Glomerular visceral epithelial cell (primary cell): ENCODE data around the gene SUPT6H.

Experiments
- DNase-seq: peaks from one replicate; pipeline ENCODE4 v3.0.0-alpha.2; 2016; ENCODE audit errors: extremely low spot score

The SUPT6H gene

DNA sequence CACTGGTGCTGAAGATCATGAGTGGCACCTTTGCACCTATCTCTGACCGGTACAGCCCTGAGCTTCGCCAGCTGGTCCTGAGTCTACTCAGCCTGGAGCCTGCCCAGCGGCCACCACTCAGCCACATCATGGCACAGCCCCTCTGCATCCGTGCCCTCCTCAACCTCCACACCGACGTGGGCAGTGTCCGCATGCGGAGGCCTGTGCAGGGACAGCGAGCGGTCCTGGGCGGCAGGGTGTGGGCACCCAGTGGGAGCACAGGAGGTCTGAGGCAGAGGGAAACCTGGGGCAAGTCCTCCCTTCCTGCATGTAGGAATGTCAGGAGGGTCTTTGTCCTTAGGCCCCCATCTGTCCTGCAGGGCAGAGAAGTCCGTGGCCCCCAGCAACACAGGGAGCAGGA, 75.3 kb downstream of the SUPT6H start:
- DNase-seq: no peak

DNA sequence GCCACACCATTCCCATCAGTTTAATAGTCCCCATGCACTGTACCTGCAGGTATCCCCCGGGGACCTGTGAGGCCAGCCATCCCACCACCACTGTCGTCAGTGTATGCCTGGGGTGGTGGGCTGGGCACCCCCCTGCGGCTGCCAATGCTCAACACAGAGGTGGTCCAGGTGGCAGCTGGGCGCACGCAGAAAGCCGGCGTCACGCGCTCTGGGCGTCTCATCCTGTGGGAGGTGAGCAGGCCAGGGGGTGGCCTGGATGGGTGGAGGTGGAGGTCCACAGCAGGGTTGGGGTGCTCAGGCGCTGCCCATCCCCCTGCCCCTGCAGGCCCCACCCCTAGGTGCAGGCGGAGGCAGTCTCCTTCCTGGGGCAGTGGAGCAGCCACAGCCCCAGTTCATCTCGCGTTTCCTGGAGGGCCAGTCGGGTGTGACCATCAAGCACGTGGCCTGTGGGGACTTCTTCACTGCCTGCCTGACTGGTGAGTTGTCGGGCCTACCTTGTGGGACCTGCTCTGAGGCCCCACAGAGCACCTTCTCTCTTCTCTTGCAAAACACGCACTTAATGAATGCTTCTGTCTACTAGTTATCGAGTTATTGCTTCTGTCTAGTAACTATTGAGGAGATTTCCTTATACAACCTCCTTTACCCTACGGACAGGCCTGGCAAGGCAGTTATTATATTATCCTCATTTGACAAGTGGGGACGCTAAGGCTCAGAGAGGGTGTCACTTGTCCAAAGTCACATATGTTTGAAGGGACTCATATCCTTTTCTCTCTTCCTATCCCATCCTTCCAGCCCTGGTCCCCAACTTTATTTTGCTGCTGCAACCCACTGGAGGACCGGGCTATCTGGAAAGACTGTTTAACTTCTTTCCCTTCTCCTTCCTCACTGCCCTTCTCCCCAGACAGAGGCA, 76.0 kb downstream of the SUPT6H start:
- DNase-seq: no peak

DNA sequence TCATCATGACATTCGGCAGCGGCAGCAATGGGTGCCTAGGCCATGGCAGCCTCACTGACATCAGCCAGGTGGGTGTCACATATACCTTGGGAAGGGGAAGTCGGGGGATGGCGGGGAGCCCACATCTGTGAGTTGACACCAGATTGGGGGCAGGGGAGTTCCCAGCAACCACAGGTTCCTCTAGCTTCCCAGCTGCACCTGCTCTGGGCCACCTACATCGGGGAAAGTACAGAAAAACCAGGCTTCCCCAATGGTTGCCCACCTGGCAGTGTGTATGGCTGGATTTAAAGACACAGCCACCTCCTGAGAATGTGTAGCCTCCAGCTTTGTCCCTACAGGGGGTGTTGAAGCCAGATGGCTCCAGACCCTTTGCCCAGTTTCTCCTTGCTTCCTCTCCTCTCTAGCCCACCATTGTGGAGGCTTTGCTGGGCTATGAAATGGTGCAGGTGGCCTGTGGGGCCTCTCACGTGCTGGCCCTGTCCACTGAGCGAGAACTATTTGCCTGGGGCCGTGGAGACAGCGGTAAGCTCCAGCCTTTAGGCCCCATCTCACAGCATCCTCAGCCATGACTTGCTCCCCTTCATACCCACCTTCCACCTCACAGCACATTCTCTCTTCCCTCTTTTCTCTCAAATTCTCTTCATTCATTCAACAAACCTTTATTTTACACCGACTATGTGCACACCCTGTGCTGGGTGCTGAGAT, 76.8 kb downstream of the SUPT6H start:
- no peak for DNase-seq

DNA sequence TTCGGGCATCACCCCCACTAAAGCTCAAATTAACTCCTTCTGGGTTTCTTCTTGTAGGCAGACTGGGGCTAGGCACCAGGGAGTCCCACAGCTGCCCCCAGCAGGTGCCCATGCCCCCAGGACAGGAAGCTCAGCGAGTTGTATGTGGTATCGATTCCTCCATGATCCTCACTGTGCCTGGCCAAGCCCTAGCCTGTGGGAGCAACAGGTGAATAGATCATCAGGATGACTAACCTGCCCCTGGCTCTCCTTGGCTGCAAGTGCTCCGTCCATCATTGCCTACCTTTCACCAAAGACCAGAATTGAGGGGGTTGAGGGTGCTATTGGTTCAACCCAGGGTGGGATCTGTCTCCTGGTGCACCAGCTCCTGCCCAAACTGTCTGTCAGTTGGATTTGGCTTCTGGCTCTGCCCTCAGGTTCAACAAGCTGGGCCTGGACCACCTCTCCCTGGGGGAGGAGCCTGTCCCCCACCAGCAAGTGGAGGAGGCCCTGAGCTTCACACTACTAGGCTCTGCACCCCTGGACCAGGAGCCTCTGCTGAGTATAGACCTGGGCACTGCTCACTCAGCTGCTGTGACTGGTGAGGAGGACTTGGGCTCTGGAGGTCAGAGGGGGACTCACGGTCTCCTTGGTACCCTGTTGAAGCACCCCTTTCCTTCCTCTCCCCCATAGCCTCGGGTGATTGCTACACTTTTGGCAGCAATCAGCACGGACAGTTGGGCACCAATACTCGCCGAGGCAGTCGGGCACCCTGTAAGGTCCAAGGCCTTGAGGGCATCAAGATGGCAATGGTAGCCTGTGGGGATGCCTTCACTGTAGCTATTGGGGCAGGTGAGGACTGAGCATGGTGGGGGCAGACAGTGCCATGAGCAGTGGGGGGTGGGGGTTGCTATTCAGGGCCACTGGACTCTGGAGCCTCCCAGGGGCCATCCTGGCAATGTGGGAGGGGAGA, 78.7 kb downstream of the SUPT6H start:
- DNase-seq: no peak

DNA sequence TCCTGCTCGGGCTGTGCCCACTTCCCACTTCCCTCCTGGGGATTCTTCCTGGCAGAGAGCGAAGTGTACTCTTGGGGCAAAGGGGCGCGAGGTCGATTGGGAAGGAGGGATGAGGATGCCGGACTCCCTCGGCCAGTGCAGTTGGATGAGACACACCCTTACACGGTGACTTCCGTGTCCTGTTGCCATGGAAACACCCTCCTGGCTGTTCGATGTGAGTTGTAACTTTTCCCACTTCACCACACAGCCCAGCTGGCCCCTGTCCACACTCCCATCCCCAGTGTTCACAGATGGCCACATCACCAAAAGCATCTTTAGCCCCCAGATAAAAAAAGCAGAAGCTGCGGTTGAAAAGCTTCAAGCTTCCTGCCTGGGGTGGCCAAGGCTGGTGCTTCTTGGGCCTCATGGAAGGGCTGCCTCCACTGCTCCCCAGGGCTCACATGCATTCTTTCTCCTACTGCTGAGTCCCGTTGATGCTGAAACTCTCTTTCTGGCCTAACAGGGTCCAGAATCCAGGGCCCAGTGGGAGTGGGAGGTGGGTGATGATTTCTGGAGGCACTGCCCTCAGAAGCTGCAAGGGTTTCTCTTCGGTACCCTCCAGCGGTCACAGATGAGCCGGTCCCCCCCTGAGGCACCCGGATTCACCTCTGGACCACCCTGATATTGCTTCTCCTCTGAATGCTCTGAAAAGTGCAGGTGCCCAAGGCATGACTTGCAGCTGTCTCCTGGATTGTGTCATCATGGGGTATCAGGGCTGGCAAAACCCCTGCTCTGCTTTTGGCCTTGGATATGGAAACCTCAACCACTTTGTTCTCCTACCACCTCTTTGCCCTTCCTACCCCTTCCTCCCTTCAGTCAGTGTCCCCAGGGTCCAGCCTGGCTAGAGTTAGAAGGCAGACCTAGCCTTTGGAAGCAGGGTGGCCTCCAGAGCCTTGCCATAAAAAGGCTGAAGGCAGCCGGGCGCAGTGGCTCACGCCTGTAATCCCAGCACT, 79.6 kb downstream of the SUPT6H start:
- DNase-seq: no peak

DNA sequence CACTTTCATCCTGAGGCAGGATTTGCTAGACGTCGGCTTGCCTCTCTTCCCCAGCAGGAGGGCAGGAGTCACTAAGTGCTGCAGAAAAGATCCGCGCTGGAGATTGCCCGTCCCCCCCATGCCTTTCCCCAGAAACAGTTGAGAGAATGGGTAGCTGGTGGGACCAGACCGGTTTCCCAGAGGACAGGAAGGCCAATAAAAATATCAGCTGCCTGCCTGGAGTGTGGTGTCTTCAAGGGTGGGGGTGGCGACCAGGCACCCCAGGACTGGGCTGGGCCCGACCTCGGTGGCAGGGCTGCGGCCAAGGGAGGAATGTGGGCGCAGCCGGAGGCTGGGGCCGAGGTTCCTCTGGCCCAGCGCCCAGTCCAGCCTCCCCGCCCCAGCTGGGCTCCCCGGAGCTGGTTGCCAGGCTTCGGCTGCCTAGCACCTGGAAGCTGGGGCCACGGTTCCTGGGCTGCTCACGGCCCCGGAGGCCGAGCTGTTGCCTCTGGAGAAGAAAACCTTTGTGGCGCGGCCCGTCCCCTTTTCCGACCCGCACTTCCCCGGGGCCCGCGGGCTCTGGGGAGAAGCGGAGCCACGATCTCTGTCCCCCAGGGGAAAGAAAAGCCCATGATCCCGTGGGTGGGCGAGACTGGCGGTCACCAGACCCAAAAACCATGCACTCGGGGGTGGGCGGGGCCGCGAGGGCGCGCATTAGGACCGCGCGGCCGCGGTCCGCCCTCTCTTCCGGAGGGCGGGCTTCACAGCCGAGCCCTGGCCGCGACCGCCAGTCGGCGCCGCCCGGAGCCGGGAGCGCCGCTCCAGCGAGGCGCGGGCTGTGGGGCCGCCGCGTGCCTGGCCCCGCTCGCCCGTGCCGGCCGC, 81.5 kb downstream of the SUPT6H start, which contains the start of gene TRAF4:
TSS of gene TRAF4 (plus strand) at position 769 of the 861 bp plus-strand sequence. CDS start 102 bp downstream, outside the sequence.
- DNase-seq: peak; percentile 93

DNA sequence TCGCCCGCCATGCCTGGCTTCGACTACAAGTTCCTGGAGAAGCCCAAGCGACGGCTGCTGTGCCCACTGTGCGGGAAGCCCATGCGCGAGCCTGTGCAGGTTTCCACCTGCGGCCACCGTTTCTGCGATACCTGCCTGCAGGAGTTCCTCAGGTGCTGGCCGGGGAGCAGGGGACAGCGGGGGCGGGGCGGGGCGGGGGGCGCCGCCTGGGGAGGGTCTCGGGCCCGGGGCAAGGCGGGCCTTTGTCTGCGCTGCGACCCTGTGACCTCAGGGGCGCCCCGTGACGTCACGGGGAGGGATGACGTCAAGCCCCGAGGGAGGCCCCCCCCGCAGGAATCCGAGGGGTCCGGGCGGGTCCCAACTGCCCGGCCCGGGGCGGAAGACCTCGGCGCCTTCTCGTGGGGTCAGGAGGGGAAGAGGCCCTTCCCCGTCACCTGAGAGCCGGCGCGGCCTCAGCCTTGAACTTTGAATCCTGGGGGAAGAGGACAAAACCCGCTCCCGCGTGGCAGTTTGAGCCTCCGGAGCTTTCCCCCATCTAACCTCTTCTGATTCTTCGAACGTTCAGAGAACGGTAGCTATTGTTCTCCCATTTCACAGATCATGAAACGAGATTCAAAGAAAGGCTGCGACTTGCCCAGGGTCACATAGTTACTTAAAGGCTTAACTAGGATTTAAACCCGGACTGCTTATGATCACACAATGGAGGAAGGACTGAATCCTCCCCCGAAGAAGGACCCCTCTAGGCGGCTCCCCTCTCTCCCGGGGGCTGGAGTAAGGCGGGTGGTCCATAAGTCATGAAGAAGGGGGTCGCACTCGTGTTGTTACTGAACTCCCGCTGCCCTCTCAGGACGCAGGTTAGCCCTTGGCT, 82.3 kb downstream of the SUPT6H start:
- peak; percentile 64 for DNase-seq

DNA sequence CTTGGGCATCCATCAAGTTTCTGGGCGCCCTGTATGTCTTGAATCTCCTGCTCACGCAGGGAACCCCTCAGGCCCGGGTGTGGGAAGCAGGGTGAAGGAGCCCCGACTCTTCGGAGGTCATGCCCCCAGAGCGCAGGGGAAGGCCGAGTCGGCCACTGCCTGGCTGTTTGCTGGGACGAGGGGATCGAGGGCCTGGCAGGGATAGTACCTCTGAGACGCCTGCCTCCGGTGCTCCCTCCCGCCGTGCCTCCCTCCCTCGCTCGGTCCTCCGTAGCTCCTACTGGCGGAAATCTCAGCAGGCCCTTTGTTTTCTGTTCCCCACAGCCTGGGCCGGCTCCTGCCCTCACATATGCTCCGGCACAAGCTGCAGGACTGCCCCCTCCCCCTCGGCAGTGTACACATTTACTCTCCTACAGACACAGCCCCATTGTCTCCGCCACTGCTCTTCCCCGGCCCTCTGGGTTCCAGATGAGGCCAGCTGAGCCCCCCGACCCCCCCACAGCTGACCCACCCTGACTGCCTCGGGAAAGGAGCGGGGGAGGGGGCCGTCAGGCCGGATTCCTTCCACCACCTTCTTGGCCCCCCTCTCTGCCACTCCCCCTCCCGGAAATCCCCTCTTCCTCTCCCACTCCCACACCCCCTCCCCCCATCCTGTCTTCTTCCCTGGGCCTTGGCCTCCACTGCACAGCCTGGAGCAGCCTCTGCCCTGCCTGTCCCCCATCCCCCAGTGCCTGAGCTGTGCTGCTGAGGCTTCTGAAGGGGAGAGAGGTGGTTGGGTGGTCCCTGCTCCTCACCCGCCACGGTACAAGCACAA, 83.2 kb downstream of the SUPT6H start:
- peak; percentile 51 for DNase-seq

DNA sequence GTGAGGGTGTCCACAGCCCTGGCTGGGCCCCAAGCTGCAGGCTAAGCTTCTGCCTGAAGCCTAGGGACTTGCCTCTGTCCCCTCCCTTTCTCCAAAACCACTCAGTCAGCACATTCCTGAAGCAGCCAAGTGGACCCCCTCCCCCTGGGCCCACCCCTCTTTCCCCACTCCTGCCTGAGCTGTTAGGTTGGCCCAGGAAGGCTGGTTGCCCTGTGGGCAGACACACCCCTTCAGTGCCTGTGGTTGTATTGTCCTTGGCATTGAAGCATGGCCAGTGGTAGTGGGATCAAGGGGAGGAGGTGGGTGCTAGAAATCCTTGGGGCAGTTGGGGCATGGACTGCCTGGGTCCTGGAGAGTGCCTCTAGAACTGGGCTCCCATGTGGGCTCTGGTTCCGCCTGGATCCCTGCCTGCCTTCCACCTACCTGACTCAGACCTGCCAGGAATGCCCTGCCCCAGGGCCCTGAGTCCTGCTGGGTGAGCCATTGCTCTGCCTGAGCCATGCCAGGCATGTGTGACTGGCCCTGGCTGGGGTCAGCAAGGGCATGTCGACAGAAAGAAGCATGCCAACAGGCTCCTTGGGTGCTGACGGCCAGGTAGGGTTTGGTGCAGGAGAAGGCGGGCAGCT, 83.9 kb downstream of the SUPT6H start:
- peak; percentile 60 for DNase-seq

DNA sequence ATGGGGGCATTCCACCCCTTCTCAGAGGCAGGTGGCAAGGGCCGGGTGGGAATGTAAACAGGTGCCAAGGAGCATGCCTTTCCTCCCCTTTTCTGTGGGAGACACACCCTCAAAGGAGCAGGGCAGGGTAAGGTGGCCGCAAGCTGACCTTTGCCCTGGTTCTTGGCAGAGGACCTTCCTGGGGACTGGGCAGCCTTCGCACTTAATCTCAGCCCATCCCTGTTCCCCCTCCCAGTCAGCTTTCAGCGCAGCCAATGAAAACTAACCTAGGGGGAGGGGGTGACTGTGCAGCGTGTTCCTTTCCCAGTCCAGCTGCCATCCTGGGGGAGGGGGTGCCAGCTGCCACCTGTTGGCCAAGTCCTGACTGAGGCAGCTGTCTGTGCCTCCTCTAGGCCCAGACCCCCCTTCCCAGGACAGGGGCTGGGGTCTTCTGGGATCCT, 84.6 kb downstream of the SUPT6H start:
- no peak for DNase-seq

DNA sequence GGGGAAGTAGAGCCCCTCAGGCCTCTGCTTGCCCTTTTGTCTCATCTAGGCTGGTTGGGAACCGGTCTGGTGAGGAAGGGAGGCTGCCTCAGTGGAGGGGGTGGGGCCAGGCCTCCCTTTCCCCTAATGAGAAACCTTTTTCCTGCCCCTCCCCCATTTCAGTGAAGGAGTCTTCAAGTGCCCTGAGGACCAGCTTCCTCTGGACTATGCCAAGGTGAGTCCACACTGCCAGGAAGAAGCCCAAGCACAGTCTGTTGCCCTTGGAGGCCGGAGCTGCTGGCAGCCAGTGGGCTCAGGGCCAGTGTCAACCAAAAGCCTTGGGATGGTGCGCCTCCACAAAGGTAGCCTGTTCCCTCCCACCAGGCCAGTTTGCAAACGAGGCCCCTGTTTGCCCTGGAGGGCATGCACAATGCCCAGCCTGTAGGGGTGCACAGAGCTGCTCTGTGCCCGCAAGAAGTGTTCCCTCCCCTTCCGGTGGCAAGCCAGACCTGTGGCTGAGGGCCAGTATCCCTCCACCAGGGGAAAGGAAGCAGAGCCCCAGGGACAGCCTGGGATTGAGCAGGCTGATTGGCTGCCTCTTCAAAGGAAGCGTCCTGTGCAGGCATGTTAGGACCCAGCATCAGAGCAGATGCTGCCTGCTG, 85.2 kb downstream of the SUPT6H start:
- DNase-seq: no peak

DNA sequence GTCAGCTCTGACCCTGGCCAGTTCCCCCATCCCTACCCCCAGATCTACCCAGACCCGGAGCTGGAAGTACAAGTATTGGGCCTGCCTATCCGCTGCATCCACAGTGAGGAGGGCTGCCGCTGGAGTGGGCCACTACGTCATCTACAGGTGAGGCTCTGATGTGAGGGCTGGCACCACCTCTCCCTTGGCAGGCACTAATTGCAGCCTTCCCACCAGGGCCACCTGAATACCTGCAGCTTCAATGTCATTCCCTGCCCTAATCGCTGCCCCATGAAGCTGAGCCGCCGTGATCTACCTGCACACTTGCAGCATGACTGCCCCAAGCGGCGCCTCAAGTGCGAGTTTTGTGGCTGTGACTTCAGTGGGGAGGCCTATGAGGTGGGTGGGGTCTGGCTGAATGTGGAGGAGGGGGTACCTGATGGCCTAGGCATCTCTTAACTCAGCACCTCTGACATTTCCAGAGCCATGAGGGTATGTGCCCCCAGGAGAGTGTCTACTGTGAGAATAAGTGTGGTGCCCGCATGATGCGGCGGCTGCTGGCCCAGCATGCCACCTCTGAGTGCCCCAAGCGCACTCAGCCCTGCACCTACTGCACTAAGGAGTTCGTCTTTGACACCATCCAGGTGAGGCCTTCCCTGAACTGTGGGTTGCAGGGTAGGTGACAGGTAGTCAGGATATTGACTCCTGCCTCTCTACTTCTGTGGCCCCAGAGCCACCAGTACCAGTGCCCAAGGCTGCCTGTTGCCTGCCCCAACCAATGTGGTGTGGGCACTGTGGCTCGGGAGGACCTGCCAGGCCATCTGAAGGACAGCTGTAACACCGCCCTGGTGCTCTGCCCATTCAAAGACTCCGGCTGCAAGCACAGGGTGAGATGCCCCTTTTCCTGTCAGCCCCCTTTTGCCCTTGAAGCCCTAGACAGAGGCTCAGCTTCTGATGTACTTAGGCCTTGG, 86.1 kb downstream of the SUPT6H start:
- DNase-seq: no peak

DNA sequence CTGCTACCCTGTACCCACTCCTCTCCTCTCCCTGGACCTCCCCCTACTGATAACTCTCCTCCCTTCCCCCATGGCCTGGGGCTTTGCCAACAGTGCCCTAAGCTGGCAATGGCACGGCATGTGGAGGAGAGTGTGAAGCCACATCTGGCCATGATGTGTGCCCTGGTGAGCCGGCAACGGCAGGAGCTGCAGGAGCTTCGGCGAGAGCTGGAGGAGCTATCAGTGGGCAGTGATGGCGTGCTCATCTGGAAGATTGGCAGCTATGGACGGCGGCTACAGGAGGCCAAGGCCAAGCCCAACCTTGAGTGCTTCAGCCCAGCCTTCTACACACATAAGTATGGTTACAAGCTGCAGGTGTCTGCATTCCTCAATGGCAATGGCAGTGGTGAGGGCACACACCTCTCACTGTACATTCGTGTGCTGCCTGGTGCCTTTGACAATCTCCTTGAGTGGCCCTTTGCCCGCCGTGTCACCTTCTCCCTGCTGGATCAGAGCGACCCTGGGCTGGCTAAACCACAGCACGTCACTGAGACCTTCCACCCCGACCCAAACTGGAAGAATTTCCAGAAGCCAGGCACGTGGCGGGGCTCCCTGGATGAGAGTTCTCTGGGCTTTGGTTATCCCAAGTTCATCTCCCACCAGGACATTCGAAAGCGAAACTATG, 87.0 kb downstream of the SUPT6H start:
- no peak for DNase-seq

DNA sequence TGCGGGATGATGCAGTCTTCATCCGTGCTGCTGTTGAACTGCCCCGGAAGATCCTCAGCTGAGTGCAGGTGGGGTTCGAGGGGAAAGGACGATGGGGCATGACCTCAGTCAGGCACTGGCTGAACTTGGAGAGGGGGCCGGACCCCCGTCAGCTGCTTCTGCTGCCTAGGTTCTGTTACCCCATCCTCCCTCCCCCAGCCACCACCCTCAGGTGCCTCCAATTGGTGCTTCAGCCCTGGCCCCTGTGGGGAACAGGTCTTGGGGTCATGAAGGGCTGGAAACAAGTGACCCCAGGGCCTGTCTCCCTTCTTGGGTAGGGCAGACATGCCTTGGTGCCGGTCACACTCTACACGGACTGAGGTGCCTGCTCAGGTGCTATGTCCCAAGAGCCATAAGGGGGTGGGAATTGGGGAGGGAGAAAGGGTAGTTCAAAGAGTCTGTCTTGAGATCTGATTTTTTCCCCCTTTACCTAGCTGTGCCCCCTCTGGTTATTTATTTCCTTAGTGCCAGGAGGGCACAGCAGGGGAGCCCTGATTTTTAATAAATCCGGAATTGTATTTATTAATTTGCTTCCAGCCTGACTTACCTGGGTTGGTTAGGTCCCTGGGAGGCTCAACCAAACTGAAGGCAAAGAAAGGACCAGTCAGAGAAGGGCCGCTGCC, 87.6 kb downstream of the SUPT6H start:
- no peak for DNase-seq
